ENCODE data around the gene ZXDC. TPM values are rescaled to one million over a fixed set of nuclear protein-coding genes. Genes with fewer than 3 reads are reported as not detected.

Gene ZXDC
- total RNA-seq, 1 experiment from 2014 or later: 61.1 TPM

GRCh38 chr3:126477061-126477380, 1.3 kb upstream of the ZXDC start:
- Histone ChIP-seq H3K27me3 (replicated peaks; ENCODE audit: insufficient read depth, low read depth, low read length, poor library complexity) (no peaks in the 10 kb centered on the region), H3K9me3 (ENCODE audit: low read depth, low read length, poor library complexity, severe bottlenecking) (no peaks in the 10 kb centered on the region), H3K36me3 (ENCODE audit: insufficient read depth, low read length, poor library complexity, severe bottlenecking) (peaks cover under 1% of the 10 kb centered on the region), H3K27ac (ENCODE audit: low read depth, low read length, poor library complexity, severe bottlenecking) (no peak overlapping the region), H3K4me1 (ENCODE audit: insufficient read depth, low read length, poor library complexity, severe bottlenecking) (peaks cover 17% of the 10 kb centered on the region), H3K4me3 (ENCODE audit: low read depth, low read length, poor library complexity, severe bottlenecking) (no peak overlapping the region)
- BruUV-seq (replicated peaks): no TSS peak
- DNase-seq (ENCODE audit: low spot score): no peak
- CTCF ChIA-PET: interaction anchor here (0.6 kb wide), 1 partner anchor 45 kb away, joined by 3 read pairs; no protein-coding TSS in a partner anchor
- TF ChIP-seq CTCF (conservative IDR thresholded peaks at IDR 0.05; ENCODE audit: low read depth, low read length) (no peak), EZH2 (IDR thresholded peaks at IDR 0.05; ENCODE audit: borderline replicate concordance, low read depth, low read length, poor library complexity, severe bottlenecking) (no peak)
- intact Hi-C loops (cut with micrococcal nuclease; ENCODE audit: unreplicated experiment): loop anchor here (10.0 kb wide), 2 partner anchors 342 to 562 kb away; no protein-coding TSS in a partner anchor
- POLR2A ChIA-PET (ENCODE audit: low non-redundant PET): no interaction called here

DNA sequence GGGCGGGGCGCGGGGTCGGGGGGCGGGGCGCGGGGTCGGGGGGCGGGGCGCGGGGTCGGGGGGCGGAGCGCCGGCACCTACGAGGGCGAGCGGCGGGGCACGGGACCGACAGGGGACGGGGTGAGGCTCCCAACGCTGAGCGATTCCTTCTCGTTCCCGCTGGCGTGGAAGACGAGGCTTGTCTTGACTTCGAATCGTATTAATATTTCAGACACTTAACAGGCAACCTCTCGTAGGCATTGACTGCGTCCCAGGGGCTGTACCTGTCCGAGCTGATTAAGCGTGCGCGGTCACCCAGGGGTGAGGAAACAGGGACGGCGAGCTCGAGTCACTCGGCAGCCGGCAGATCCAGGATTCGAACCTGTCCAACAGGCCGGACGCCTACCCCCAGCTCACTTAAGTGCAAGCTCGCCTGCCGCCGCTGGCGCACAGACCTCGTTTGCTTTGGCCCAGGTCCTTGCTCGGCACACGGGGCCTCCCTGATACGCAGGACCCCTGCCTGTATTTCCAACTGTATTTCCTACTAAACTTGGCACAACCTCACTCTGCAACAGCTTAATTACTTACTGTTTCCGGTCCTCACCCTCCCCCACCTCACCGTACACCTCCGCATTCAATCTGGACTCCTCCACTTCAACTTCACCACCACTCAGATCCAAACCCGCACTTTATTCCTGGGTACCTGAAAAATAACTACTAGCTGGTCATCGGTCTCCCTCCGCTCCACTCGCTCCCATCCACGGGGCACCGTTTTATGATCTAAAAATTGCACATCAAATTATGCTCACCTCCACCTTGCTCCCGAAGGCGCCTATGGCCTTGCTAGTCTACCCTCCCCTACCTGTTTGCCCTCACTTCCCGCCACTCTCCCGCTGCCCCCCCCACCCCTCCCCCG, 722 bp upstream of the ZXDC start:
- ChIA-PET CTCF (interaction anchor here (0.6 kb wide), 1 partner anchor 46 kb away, joined by 3 read pairs; no protein-coding TSS in a partner anchor), POLR2A (ENCODE audit: low non-redundant PET) (no interaction called here)
- peaks cover 7% of the 10 kb centered on the region for H3K36me3 ChIP-seq (ENCODE audit: insufficient read depth, low read length, poor library complexity, severe bottlenecking)
- intact Hi-C loops (cut with micrococcal nuclease; ENCODE audit: unreplicated experiment): loop anchor here (10.0 kb wide), 2 partner anchors 342 to 562 kb away; no protein-coding TSS in a partner anchor
- no peaks in the 10 kb centered on the region for H3K9me3 ChIP-seq (ENCODE audit: low read depth, low read length, poor library complexity, severe bottlenecking)
- H3K27ac ChIP-seq (ENCODE audit: low read depth, low read length, poor library complexity, severe bottlenecking): peak overlapping the region; percentile 83
- peaks cover 23% of the 10 kb centered on the region for H3K4me1 ChIP-seq (ENCODE audit: insufficient read depth, low read length, poor library complexity, severe bottlenecking)
- H3K4me3 ChIP-seq (ENCODE audit: low read depth, low read length, poor library complexity, severe bottlenecking): peak overlapping the region; percentile 54
- TF ChIP-seq EZH2 (IDR thresholded peaks at IDR 0.05; ENCODE audit: borderline replicate concordance, low read depth, low read length, poor library complexity, severe bottlenecking): no peak
- TF ChIP-seq CTCF (conservative IDR thresholded peaks at IDR 0.05; ENCODE audit: low read depth, low read length): no peak
- peak; percentile 58 for DNase-seq (ENCODE audit: low spot score)
- BruUV-seq (replicated peaks): no TSS peak
- no peaks in the 10 kb centered on the region for H3K27me3 ChIP-seq (replicated peaks; ENCODE audit: insufficient read depth, low read depth, low read length, poor library complexity)

DNA sequence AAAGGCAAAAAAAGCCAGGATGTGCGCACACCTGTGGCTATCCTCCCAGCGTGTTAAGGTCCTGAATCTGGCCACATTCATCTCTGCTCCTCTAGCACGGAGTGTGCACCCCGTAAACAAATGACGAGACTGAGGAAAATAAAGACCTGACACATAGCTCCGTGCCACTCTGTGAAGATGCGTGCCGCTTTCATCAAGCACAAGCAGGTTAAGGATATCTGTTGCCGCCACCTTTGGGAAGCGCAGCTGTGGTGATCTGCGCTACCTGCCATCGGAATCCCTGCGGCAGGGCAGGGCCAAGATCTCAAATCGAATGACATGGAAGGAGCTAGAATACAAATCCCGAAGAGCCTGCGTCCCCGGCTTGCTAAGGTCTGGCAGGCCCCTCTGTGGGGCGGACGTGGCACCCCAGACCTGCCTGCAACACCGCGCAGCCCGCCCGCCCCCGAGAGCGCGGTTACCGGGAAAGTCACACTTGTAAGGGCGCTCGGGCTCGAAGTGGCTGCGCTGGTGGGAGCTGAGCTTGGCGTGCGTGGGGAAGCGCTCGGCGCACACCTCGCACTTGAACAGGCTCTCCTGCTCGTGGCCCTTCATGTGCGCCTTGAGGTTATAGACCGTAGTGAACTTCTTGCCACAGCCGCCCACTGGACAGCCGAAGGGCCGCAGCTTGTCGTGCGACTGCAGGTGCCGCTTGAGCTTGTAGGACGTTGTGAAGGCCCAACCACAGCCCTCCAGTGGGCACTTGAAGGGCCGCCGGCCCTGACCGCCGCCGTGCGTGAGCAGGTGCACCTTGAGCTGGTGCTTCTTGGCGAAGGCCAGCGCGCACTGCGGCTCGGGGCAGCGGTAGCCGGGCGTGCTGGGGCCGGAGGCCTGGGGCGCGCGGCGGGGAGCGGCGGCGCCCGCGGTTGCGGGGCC, 936 bp downstream of the ZXDC start:
- Histone ChIP-seq H3K27ac (ENCODE audit: low read depth, low read length, poor library complexity, severe bottlenecking) (peak overlapping the region; percentile 87), H3K27me3 (replicated peaks; ENCODE audit: insufficient read depth, low read depth, low read length, poor library complexity) (no peaks in the 10 kb centered on the region), H3K36me3 (ENCODE audit: insufficient read depth, low read length, poor library complexity, severe bottlenecking) (peaks cover 23% of the 10 kb centered on the region), H3K4me3 (ENCODE audit: low read depth, low read length, poor library complexity, severe bottlenecking) (peak overlapping the region; percentile 86), H3K9me3 (ENCODE audit: low read depth, low read length, poor library complexity, severe bottlenecking) (no peaks in the 10 kb centered on the region), H3K4me1 (ENCODE audit: insufficient read depth, low read length, poor library complexity, severe bottlenecking) (peaks cover 26% of the 10 kb centered on the region)
- intact Hi-C loops (cut with micrococcal nuclease; ENCODE audit: unreplicated experiment): loop anchor here (5.0 to 10.0 kb wide), 4 partner anchors 117 to 560 kb away; partner anchors contain the start of gene KLF15
- TF ChIP-seq EZH2 (IDR thresholded peaks at IDR 0.05; ENCODE audit: borderline replicate concordance, low read depth, low read length, poor library complexity, severe bottlenecking): no peak
- no peak for TF ChIP-seq CTCF (conservative IDR thresholded peaks at IDR 0.05; ENCODE audit: low read depth, low read length)
- peak; percentile 35 for DNase-seq (ENCODE audit: low spot score)
- CTCF ChIA-PET: no interaction called here
- no TSS peak for BruUV-seq (replicated peaks)
- POLR2A ChIA-PET (ENCODE audit: low non-redundant PET): no interaction called here
